Stimulated activated CD4-positive, alpha-beta T cell treated with anti-CD3 and anti-CD28 coated beads, Interleukin-2, amount 100 ng/mL, for 48 hours (primary cell): ENCODE measurements around the gene CSAD.
"Not testable (repeated sequence)": the region's sequence is repeated elsewhere in the genome, so short reads cannot be mapped to it uniquely, and the experiment has no call there.

ENCODE experiments used
- DNase-seq, 2 donors: peaks; one replicate each; pipeline ENCODE4 v3.0.0-alpha.2; 2020

Gene CSAD

GRCh38 chr12:53217931-53218307, 37.2 kb upstream of the CSAD start:
- no peak for DNase-seq

GRCh38 chr12:53217051-53217930, 36.6 kb upstream of the CSAD start:
- DNase-seq = no peak

GRCh38 chr12:53215497-53215896, 34.8 kb upstream of the CSAD start:
- DNase-seq = no peak

GRCh38 chr12:53214687-53215455, 34.1 kb upstream of the CSAD start:
- DNase-seq = no peak

GRCh38 chr12:53214221-53214620, 33.5 kb upstream of the CSAD start:
- DNase-seq = no peak

GRCh38 chr12:53213348-53213747, 32.6 kb upstream of the CSAD start:
- DNase-seq = peak; percentile 85 to 86

- no peak for DNase-seq
Observed at GRCh38 chr12:53212931-53213330, 32.2 kb upstream of the CSAD start.

GRCh38 chr12:53211476-53212381, 31.0 kb upstream of the CSAD start:
- DNase-seq = no peak

- no peak for DNase-seq
Observed at GRCh38 chr12:53210843-53211242, 30.1 kb upstream of the CSAD start.

GRCh38 chr12:53208877-53209463, 28.2 kb upstream of the CSAD start:
- DNase-seq = no peak

- DNase-seq = no peak
Observed at GRCh38 chr12:53208435-53208834, 27.7 kb upstream of the CSAD start.

- no peak for DNase-seq
Observed at GRCh38 chr12:53207042-53207441, 26.3 kb upstream of the CSAD start, which contains the start of gene ITGB7. Gene ITGB7 (minus strand): TSS chr12:53207251. CDS start chr12:53200443, 6,808 bp downstream.

GRCh38 chr12:53205747-53206419, 25.2 kb upstream of the CSAD start:
- DNase-seq = peak; percentile 65 to 70

GRCh38 chr12:53204351-53204750, 23.6 kb upstream of the CSAD start:
- no peak for DNase-seq

GRCh38 chr12:53202316-53202715, 21.6 kb upstream of the CSAD start:
- not testable (repeated sequence) for DNase-seq

- no peak for DNase-seq
Observed at GRCh38 chr12:53201639-53202038, 20.9 kb upstream of the CSAD start.

- no peak for DNase-seq
Observed at GRCh38 chr12:53201177-53201541, 20.4 kb upstream of the CSAD start.

- DNase-seq = no peak
Observed at GRCh38 chr12:53200458-53201176, 19.9 kb upstream of the CSAD start.

GRCh38 chr12:53200107-53200457, 19.4 kb upstream of the CSAD start:
- DNase-seq = no peak

- no peak for DNase-seq
Observed at GRCh38 chr12:53199700-53200099, 19.0 kb upstream of the CSAD start.

GRCh38 chr12:53198486-53199110, 17.9 kb upstream of the CSAD start:
- DNase-seq = no peak
